ENCODE data around the gene GRM4.

GRCh38 chr6:34074064-34074742 lies 71.7 kb downstream of the GRM4 start:
- no peak for TF ChIP-seq ZNF274 (IDR thresholded peaks at IDR 0.05; ENCODE audit: low read depth, low read length)
- no peak for TF ChIP-seq YY1 (IDR thresholded peaks at IDR 0.05; ENCODE audit: insufficient read depth, insufficient read length)
